HG03175 (cell line): ENCODE data around the gene ZCCHC3.

Experiments used
- ATAC-seq: cut with Tn5 transposase; IDR thresholded peaks from one replicate; pipeline ENCODE4 v1.9.1; 2021; ENCODE audit warnings: mild to moderate bottlenecking, moderate library complexity; ENCODE audit not compliant: unreplicated experiment

Gene ZCCHC3

DNA sequence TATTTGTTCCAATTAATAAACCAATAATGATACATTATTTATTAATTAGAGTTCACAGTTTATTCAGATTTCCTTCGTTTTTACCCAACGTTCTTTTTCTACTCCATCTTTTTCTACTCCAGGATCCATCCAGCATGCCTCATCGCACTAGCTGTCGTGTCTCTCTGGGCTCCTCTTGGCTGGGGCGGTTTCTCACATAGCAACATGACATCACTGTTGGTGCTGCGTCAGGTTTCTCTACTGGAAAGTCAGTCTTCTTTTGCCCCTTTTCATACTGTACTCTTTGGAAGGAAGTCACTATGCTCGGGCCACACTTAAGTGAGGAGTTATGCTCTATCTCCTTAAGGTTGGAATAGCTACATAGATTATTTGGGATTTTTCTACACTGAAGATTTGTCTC, 14.2 kb downstream of the ZCCHC3 start:
- ATAC-seq: no peak

DNA sequence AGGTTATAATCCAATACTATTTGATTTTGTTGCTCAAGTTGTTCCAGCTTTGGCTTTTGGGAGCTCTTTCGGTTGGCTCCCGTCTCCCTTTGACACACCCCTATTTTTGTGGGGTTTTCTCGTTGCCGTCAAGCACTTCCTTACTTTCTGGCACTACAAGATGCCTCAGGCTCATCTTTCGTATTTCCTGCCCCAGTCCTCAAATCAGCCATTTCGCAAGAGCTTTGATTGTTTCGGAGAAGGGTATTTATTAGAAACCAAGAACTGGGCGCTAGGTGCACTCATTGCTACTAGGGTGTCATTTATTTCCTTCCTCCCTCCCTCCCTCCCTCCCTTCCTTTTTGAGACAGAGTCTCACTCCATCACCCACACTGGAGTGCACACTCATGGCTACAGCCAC, 14.7 kb downstream of the ZCCHC3 start:
- ATAC-seq: no peak

DNA sequence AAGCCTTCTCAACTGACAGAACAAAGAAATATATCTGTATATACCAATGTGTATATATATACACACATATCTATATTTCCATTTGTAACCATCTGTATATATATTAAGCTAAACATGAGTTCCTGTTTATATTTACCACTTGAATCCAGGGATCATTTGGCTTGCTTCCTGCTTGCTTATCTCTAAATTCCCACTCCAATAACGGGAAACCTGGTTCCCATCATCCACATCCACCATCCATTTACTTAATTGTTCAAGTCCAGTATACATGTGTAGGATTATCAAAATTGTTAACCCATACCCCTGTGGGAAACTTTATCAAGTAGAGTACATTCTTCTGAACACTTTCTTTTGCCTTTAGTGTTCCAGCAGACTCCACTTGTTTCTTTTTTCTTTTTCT, 15.5 kb downstream of the ZCCHC3 start:
- ATAC-seq: no peak

- no peak for ATAC-seq
Measured at GRCh38 chr20:313402-313801, 16.0 kb downstream of the ZCCHC3 start.

GRCh38 chr20:313948-314347, 16.6 kb downstream of the ZCCHC3 start:
- ATAC-seq: no peak

DNA sequence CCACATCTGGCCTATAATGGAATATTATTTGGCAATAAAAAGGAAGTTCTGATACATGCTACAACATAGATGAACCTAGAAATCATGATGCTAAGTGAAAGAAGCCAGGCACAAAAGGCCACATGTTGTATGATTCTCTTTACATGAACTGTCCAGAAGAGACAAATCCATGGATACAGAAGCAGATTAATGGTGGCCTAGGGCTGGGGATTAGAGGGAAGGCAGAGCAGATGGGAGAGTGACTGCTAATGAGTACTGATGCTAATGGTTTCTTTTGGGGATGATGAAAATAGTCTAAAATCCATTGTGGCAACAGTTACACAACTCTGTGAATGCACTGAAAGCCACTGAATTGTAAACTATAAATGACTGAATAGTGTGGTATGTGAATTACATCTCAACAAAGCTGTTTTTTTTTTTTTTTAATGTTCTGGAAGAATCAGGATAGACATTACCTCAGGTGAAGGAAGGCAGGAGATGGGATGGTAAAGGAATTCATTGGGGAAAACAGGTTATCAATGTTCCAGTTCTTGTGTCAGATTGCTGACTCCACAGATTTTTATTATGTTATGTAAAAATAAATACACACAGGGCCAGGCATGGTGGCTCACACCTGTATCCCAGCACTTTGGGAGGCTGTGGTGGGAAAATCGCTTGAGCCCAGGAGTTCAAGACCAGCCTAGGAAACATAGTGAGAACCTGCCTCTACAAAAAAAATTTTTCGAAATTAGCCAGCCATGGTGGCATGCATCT, 19.1 kb downstream of the ZCCHC3 start:
- ATAC-seq: no peak

DNA sequence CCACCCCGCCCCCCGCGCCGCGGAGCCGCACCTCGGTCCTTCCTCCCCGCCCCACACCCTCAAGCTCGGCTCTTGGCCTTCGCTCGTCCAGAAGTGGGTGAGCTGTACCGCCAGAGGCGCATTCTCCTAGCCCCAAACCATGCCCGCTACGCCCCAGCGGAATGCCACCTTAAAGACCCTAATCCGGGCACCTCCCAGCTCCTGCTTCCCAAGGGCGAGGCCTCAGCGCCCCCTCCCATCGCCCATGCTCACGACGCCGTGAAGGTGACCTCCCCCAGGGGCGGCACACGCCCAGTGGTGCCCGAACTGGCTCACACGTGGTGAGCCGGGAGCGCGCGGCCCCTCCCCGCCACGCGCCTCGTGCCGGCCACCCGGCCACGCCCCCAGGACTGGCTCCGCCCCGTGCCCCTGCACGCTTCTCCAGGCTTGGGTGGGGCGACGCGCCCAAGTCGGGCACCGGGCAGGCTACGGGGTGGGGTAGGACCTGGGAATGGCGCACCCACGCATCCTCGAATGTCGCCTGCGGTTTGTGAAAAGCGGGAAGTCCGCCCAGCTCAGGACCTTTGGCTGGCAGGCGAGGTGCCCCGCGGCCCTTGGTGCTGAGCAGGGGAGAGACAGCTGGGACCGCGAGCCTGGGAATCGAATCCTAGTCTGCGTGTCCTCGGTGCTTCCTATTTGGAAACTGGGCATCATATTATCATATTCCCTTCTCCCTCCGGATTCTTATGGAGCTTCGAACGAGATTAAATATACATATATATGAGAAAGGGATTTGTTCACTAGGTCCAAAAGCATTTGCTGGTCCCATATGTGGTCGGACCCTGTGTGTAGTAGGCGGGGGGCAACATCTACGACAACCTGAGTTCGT, 27.0 kb downstream of the ZCCHC3 start:
- ATAC-seq: peak; percentile 57

- ATAC-seq: peak; percentile 78
Measured at GRCh38 chr20:325045-325888, 27.9 kb downstream of the ZCCHC3 start, which contains the start of gene SOX12. Gene SOX12, plus strand, starts transcription at chr20:325552. Its CDS starts 373 bp downstream, at chr20:325925.

DNA sequence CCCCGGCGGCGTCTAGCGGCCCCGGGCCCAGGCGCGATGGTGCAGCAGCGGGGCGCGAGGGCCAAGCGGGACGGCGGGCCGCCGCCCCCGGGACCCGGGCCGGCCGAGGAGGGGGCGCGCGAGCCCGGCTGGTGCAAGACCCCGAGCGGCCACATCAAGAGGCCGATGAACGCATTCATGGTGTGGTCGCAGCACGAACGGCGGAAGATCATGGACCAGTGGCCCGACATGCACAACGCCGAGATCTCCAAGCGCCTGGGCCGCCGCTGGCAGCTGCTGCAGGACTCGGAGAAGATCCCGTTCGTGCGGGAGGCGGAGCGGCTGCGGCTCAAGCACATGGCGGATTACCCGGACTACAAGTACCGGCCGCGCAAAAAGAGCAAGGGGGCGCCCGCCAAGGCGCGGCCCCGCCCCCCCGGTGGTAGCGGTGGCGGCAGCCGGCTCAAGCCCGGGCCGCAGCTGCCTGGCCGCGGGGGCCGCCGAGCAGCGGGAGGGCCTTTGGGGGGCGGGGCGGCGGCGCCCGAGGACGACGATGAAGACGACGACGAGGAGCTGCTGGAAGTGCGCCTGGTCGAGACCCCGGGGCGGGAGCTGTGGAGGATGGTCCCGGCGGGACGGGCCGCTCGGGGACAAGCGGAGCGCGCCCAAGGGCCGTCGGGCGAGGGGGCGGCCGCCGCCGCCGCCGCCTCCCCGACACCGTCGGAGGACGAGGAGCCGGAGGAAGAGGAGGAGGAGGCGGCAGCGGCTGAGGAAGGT, 28.7 kb downstream of the ZCCHC3 start:
- peak; percentile 4 for ATAC-seq

- no peak for ATAC-seq
Measured at GRCh38 chr20:326645-327185, 29.3 kb downstream of the ZCCHC3 start.

GRCh38 chr20:327186-328026, 30.0 kb downstream of the ZCCHC3 start:
- ATAC-seq: no peak

- ATAC-seq: no peak
Measured at GRCh38 chr20:328027-328974, 30.9 kb downstream of the ZCCHC3 start.

DNA sequence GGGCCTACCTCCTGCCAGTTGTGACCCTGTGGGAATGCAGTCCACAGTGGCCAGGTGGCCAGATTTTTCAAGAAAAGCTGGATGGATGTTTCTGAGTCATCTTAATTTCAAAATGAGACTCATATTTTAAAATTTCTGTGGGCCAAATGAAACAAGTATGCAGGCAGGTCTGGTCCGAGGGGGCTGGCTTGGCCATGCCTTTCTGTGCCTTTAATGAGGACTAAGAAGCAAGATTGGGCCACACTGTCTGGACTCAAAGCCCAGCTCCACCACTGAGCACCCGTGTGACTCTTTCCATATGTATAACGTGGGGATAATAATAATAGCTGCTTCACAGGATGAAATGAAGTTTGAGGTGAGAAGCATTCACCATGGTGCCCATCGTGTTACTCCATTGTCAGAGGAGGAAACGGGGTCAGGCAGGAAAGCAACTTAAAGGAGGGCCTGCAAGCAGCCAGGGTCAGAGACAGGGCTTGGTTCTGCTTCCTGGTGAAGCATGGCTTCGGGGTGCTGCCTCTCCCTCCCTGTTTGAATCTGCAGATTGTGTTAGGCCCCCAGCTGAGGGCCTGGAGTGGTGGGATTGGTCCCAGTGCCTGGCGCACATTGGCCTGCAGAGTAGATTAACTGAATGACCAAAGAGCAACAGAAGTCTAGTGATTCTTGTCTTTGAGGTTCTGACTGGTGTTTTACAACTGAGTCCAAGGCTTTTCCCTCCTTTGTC, 31.8 kb downstream of the ZCCHC3 start:
- no peak for ATAC-seq

DNA sequence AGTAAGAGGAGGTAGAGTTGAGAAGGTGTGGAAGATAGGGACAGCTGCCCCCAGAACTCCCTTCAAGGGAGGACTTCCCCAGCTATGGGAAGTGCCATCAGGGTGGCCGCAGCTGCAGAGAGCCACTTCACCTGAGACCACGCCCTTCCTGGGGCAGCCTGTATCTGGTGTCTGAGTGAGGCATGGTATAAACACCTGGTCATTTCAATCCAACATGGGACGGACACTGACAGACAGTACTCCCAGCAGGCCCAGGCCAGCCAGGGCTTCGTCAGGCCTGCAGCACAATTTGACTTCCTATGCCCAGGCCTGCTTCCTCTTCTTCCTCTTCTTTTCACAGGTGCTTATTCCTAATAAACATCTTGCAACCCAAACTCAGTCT, 32.5 kb downstream of the ZCCHC3 start:
- no peak for ATAC-seq

GRCh38 chr20:330233-331149, 33.1 kb downstream of the ZCCHC3 start:
- peak; percentile 43 for ATAC-seq

DNA sequence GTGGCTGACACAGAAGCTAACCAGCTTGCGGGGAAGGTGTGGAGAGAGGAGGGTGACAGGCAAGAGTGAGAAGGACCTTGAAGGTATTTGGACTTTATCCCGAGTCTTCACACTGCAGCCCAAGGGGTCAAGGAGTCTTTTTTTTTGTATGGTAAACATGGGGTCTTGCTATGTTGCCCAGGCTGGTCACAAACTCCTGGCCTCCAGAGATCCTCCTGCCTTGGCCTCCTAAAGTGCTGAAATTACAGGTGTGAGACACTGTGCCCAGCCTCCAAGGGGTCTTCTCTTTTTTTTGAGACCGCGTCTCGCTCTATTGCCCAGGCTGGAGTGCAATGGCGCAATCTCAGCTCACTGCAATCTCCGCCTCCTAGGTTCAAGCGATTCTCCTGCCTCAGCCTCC, 37.2 kb downstream of the ZCCHC3 start:
- ATAC-seq: no peak
